Activated T-cell treated with anti-CD3 and anti-CD28 coated beads, Interleukin-2, amount 50 U/mL, for 1 hour (primary cell): ENCODE data around the gene GXYLT1.
"Not testable (repeated sequence)": the region's sequence is repeated elsewhere in the genome, so short reads cannot be mapped to it uniquely, and the experiment has no call there.

Source experiments
- DNase-seq: peaks from one replicate; pipeline ENCODE4 v3.0.0-alpha.2; 2020

Gene GXYLT1

DNA sequence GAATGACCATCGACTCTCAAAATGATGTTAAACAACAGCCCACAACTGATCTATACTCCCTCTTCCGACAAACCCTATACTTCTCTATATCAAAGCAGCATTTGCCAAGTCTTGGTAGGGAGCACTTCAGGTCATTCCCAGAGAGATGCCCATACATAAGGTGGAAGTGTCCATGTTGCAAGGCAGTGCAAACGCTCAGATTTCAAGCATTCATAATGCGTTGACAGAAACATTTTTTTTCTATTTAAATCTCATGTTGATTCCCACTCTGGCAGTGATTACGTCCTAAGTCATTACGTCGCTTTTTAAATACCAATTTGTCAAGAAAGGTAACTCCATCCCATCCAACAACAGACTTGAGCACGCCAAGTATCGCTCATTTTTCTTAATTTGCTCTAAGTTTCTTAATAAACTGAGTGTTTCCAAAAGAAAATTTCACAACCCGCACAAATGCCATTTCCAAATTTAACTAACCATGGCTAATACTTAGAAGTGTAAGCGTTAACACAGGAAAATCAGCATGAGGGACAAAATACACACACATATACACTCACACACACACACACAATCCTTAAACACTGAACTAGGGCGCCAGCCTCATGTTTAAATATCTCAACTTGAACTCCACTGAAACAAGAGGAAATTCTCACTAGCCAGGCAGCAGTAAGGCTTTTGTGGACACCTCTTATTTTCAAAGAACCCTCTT lies 1.1 kb downstream of the GXYLT1 start:
- no peak for DNase-seq

DNA sequence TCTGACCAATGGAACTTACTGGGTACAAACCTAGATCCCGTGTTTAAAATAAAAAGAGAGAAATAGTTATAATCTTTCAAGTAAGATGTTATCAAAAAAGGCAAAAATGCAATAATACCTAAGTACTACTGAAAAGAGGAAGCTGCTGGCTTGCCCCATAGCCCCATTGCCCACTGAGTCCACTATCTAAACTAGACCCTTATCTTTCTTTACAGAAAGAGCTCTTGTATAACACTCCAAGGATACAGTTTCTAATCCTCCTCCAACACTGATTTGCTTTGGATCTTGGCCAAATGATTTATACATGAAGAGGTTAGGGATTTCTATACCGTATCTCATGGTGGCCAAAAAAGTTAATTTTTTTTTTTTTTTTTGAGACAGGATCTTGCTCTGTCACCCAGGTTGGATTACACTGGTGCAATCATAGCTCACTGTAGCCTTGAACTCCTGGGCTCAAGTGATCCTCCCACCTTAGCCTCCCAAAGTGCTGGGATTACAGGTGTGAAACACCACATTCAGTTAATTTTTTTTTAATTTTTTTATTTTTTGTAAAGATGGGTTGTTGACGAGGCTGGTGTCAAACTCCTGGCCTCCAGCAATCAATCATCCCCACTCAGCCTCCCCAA lies 2.6 kb downstream of the GXYLT1 start:
- no peak for DNase-seq

DNA sequence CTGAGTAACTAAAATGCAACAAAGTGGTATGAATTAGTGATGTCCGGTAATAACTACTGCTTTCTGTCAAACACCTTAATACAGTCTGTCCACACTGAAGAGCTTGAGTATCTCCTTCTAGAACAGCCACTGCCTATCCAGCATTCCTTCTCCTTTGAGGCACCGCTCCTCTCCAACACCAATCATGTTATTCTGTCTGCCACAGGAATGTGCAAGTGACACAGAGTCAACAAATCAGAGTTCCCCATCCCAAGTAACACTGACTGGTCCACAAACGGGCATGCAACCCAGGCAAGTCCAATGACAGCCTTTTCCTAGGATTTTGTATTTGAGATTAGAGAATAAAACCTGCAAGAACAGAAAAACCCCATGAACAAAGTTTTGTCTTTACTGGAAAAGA lies 3.8 kb downstream of the GXYLT1 start:
- DNase-seq, result no peak

DNA sequence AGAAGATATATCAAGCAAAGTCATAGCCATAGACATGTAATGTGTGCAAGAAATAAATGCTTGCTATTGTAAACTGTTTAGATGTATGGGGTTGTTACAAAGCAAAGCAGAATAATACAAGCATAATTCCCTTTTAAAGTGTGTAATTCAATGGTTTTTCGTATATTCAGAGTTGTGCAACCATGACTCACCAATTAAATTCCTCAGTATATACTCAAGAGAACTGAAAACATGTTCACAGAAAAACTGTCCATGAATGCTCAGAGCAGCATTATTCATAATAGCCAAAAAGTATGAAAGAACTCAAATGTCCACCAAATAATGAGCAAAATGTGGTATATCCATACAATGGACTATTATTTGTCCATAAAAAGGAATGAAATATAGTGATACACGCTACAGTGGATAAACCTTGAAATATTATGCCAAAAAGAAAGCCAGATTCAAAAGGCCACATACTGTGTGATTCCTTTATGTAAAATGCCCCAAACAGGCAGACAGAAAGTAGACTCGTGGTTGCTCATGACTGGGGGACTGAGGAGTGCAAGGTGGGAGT lies 9.3 kb downstream of the GXYLT1 start:
- no peak for DNase-seq

DNA sequence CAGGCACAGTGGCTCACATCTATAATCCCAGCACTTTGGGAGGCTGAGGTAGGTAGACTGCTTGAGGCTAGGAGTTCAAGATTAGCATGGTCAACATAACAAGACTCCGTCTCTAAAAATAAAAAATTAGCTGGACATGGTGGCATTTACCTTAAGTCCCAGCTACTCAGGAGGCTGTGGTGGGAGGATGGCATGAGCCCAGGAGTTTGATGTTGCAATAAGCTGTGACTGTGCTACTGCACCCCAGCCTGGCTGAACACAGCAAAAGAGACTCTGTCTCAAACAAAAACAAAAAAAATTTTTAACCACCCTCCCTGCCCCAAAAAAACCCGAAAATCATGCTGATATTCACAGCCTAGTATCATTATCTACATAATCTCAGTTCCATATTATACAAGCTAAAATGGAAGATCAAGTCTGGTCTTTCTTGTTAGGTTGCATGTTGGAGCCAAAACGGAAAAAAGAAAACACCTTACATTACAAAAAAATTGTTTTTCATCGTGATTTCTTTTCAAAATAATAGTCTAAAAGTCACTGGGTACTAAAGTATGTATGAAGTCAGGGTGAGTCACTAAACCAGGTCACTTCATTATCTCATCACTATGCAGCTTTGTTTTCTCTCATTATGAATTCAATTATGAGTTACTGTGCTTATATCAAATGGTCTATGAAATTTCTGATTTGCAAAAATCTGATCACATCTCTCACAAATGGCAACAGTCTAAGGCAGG lies 13.8 kb downstream of the GXYLT1 start:
- no peak for DNase-seq

DNA sequence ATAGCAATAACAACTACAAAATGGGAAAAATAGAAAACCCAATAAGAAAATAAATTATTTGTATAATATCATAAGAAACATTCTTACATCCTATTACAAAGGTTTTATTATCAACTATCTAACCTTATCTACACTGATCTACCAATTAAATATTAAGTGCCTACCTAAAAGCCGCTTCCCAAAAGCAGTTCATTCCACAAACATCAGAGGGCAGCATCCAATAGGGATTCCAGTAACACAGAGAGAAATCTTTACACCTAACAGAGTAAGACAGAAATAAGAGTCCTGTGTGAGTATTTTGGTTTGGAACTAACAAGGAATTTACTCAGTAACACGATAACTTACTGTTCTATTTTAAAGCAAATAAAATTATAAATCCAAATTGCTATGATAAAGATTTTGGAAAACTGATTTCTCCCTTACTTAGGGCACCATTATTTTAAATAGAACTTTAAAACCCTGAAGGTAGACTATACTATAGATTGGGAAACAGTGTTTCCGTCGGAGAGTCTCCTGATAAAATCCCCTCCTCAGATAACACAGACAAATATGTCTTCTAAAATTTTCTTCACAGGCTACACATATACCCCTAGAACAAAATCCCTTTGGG lies 15.0 kb downstream of the GXYLT1 start:
- no peak for DNase-seq

DNA sequence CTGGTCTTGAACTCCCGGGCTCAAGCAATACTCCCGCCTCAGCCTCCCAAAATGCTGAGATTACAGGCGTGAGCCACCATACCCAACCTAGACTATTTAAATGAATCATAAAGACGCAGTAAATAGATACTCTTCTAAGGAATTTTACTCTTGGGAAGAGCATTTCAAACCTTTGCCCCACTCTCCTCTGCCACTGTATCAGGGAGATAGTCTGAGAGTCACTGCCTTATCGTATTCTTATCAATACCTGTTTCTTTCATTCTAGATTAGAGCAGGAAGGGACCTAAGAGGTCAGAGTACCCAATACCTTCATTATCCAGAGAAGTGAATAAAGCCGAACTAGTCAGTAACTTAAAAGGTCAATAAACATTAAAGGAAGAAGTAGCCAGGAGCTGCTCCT lies 15.8 kb downstream of the GXYLT1 start:
- no peak for DNase-seq

DNA sequence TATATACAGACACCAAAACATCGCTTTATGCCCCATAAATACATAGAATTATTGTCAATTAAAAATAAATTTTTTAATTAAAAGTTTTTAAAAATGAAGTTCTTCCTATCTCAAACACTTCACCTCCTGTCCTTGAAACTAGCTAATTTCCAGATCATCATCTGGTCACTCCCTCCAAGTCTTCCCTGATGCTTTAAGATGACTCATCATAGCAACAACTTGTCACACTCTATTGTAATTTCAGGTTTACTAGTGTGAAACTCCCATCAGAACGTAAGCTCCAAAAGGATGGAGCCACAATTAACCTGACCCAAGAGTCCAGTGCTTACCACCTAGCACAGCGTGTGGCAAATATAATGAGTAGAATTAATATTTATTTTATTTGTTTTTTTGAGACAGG lies 16.3 kb downstream of the GXYLT1 start:
- no peak for DNase-seq

DNA sequence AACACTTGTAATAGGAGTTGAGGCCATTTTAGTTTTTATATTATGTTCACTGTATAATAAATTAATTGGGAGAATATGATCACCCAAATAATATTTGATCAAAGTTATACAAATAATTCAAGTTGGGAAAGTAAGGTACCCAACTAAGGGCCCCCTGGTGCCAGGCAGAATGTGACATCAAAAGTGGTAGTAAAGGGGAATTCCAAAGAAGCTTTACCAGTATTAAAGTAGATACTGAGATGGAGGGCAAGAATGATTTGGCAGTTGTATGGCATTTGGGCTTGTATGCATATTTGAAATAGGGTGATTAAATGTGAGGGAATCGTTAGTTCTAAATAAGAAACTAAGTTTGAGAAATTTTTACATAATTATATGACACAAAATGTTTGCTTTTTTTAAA lies 17.7 kb downstream of the GXYLT1 start:
- no peak for DNase-seq

DNA sequence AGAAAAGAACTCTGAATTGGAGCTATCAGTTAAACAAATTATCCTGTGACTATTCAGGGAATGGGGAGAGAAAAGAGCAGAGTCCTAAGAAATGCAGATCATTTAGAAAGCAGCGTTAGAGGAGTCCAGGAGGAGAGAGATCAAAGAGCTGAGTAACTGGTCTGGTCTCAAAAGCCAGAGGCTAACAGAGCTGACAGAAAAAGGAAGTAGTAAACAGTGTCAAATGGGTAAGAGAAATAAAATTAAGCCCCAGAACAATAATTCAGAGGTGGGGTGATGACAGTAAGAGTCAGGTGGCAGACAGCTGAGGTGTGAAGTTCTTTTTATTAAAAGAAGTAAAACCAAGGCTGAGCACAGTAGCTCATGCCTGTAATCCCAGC lies 19.3 kb downstream of the GXYLT1 start:
- DNase-seq, result no peak

DNA sequence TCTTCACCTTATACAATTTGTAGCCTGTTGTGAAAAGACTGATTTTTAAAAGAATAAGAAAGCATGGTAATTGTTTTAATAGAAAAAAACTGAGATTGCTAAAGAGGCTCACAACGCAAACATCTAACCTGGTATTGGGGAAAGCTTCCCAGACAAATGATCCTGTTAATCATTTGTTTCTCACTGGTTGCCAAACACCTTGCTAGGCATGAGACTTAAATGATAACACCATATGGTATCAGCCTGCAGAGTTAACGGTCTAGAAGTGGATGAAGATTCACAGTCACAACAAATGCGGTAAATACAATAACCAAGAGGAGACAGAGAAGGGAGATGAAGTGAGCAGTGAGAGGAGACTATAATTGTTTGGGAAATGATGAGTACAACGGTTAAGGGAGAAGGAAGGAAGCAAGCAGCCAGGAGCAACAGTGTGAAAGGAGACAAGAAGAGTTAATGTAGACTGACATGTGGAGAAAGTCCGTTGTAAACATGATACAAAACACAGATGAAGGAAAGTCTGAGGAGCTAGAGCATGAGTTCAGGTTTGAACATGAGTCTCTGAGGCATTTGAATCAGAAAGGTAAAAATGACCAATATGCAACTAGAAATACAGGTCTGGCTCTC lies 19.8 kb downstream of the GXYLT1 start:
- no peak for DNase-seq

DNA sequence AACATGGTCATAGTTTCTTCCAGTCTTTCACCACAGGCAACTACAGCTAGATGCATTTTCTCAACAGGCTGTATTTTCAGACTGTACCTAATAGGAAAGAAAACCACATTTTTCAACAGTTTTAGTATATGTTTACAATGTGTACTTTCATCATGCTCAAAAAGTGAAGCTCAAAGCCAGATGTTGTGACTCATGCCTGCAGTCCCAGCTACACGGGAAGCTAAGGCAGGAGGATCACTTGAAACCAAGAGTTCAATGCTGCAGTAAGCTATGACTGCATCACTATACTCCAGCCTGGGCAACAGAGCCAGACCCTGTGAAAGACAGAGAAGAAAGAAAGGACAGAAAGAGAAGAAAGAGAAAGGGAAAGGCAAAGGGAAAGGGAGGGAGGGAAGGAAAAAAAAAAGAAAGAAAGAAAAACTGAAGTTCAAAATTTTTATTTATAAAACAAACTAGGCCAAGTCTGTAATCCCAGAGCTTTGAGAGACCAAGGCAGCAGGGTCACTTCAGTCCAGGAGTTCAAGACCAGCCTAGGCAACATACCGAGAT lies 25.5 kb downstream of the GXYLT1 start:
- no peak for DNase-seq

DNA sequence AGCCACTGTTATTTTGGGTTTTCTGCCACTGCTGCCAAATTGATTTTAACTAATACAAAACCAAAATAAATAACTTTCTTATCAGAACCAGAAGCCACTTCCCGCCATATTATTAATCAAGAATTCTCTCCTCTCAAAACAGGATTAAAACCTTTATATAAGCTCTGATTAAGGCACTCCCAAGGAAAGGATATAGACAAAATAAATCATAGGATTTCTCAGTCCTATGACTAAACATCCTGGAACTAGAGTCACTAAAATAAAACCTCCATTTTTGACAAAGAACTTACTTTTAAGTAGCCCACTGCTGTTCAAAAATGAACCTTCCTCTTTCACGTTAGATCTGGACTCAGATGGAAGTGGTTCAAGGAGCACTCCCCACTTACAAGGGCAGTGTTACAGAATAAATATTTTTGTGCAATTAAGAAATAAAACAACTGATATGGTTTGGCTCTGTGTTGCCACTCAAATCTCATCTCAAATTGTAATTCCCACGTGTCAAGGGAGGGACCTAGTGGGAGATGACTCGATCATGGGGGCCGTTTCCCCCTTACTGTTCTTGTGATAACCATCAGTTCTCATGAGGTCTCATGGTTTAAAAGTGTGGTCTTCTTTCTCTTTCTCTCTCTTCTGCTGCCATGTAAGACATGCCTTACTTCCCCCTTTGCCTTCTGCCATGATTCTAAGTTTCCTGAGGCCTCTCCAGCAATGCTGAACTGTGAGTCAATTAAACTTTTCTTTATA lies 26.4 kb downstream of the GXYLT1 start:
- no peak for DNase-seq

DNA sequence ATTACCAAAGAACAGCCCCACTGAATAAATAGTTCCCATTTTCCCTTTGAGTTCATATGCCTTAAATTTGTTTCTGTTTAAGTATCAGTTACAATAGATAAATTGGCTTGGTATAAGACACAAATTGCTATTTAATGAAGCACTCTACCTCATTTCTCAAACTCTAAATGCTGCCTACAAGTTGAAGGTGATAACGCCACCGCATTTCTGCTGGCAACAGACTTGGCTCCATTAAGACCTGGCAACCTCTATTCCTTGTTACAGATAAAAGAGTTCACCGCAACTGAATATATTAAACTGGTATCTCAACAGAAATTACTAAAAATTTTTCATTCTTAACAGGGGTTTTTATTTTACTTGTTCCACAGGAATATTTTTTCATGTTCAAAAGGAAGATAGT lies 35.6 kb downstream of the GXYLT1 start:
- DNase-seq, result no peak

DNA sequence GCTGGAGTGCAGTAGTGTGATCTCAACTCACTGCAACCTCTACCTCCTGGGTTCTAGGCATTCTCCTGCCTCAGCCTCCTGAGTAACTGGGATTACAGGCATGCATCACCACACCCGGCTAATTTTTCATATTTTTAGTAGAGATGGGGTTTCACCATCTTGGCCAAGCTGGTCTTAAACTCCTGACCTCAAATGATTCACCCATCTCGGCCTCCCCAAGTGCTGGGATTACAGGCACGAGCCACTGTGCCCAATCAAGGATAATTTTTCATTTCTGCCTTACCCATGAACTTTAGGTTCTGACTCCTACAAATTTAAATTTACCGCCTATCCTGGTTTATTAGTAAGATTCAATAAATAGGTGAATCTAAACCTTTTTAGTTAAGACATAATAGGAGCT lies 37.9 kb downstream of the GXYLT1 start:
- not testable (repeated sequence) for DNase-seq

DNA sequence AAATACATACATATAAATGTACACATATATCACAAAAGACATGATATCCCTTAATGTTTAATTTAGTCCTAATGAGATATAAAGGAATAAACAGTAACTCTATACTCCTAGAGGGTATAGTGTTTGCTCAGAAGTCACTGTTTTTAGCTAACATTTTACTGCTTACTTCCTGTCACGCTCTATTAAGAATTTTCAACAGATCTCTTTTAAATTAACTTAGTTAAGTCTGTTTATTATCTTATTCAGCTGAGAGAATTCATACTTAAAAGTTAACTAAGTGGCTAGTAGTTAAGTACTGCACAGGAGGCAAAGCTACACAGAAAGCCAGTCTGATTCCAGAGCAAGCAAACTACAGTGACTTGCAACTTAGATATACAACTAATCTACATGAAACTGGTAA lies 39.9 kb downstream of the GXYLT1 start:
- no peak for DNase-seq

DNA sequence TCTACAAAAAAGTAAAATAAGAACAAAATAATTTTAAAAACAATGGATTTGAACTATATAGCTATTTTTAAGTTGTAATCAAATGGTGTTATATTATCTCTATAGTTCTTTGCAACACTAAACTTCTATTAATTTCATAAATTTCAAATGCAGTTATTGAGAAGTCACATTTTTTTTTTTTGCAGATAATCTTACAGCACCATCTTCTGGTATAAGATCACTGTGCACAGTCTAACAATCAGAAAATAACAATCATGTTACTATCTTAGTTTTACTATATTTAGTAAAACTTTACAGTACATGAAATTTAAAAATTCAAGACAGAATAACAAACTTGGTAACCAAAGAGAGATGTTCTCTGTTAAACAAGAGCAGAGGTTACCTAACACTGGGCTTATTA lies 40.6 kb downstream of the GXYLT1 start:
- no peak for DNase-seq

DNA sequence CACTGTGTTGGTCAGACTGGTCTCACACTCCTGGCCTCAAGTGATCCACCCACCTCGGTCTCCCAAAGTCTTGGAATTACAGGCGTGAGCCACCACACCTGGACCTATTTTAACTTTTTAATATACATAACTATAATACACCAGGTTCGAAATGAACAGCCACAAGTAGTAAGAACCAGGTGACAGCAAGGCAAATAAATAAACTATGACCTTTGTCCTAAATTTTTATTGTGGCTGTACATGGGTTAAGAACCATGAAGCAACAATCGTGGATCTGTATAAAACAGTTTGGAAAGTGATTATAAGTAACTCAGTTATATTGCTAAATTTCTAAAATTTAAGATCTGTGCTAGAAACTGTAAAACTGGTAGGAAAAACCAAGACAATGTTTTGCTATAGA lies 41.5 kb downstream of the GXYLT1 start:
- DNase-seq, result no peak

DNA sequence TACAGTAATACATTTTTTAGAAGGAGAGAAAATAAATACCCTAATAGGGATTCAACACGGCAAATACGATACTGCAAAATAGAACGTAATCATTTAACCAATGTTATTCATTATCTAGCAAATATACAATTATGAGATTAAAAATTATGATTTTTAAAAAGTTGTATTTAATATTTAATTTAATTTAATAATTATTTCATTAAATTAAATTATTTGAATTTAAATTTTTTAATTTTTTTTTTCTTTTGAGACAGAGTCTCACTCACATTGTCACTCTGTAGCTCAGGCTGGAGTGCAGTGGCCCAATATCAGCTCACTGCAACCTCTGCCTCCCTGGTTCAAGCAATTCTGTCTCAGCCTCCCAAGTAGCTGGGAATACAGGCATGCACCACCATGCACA lies 42.0 kb downstream of the GXYLT1 start:
- no peak for DNase-seq

DNA sequence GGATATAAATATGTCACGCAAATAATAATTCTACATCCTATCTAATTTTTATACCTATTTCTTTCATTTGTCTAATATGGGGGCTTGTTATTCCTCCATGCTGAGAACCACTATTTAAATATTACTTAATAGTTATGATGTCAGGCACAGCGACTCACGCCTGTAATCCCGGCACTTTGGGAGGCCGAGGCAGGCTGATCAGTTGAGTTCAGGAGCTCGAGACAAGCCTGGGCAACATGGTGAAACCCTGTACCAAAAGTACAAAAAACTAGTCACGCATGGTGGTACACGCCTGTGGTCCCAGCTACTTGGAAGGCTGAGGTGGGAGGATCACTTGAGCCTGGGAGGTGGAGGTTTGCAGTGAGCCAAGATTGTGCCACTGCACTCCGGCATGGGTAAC lies 45.2 kb downstream of the GXYLT1 start:
- no peak for DNase-seq

DNA sequence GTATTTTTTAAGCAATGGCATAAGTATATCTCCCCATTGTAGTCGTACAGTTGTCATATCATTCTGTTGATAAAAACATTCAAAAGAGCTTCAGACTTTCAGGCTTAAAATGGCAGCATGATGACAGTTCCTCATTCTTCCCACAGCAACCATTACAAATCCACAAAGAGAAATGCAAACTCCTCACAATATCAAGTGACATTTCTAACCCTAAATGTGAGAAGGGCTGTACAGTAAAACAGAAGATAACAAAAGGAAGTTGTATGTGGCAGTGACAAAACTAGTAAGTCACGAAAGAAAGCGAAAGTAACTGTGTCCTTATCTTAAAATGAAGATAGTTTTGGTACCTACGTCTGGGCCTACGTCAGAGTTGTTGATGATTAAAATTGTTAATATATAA lies 46.7 kb downstream of the GXYLT1 start:
- no peak for DNase-seq

DNA sequence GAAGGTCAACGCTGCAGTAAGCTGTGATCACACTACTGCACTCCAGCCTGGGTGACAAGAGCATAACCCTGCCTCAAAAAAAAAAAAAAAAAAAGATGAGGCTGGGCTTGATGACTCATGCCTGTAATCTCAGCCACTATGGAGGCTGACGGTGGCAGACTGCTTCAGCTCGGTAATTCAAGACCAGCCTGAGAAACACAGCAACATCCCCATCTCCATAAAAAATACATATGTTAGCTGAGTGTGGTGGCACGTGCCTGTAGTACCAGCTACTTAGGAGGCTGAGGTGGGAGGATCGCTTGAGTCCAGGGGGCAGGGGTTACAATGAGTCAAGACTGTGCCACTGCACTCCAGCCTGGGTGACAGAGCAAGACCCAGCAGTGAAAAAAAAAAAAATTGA lies 50.4 kb downstream of the GXYLT1 start:
- DNase-seq, result peak; percentile 27
